Parathyroid adenoma (tissue), 2 donors: ENCODE measurements around the gene DLL4.

Experiments used
- H2AFZ ChIP-seq: fragments of 300-600 bp; sonication (generic); one replicate; pipeline ENCODE4 v1.7.0; 2017; ENCODE audit warnings: antibody characterized with exemption, mild to moderate bottlenecking
- H3K27ac ChIP-seq: fragments of 300-600 bp; sonication (generic); one replicate; pipeline ENCODE4 v1.7.0; 2017
- H3K27me3 ChIP-seq: fragments of 300-600 bp; sonication (generic); one replicate; pipeline ENCODE4 v1.7.0; 2017; ENCODE audit warnings: low read length; ENCODE audit not compliant: control insufficient read depth, insufficient read depth
- H3K36me3 ChIP-seq: fragments of 300-600 bp; sonication (generic); one replicate; pipeline ENCODE4 v1.7.0; 2017; ENCODE audit warnings: low read length; ENCODE audit not compliant: control insufficient read depth, insufficient read depth
- H3K4me1 ChIP-seq: fragments of 300-600 bp; sonication (generic); one replicate; pipeline ENCODE4 v1.7.0; 2017; ENCODE audit warnings: control low read depth
- H3K4me2 ChIP-seq: fragments of 300-600 bp; sonication (generic); one replicate; pipeline ENCODE4 v1.7.0; 2017; ENCODE audit warnings: low read length
- H3K4me3 ChIP-seq: fragments of 300-600 bp; sonication (generic); one replicate; pipeline ENCODE4 v1.7.0; 2017; ENCODE audit warnings: low read depth, low read length
- H3K79me2 ChIP-seq: fragments of 300-600 bp; sonication (generic); one replicate; pipeline ENCODE4 v1.7.0; 2017; ENCODE audit warnings: control low read depth
- H3K9ac ChIP-seq: fragments of 300-600 bp; sonication (generic); one replicate; pipeline ENCODE4 v1.7.0; 2017; ENCODE audit warnings: mild to moderate bottlenecking
- H3K9me3 ChIP-seq: fragments of 300-600 bp; sonication (generic); one replicate; pipeline ENCODE4 v1.7.0; 2017; ENCODE audit warnings: low read length; ENCODE audit not compliant: control insufficient read depth
- CTCF ChIP-seq: fragments of 300-600 bp; sonication (generic); IDR thresholded peaks from one replicate; pipeline ENCODE4 v1.7.0; 2017; ENCODE audit warnings: antibody characterized with exemption, mild to moderate bottlenecking
- donor health status: primary hyperparathyroidism.

DLL4 gene

GRCh38 chr15:40978141-40978540 lies 49.0 kb downstream of the DLL4 start:
- no peak overlapping the region for H2AFZ ChIP-seq
- H3K9ac ChIP-seq, result no peak overlapping the region
- H3K4me1 ChIP-seq, result no peaks in the 10 kb centered on the region
- no peaks in the 10 kb centered on the region for H3K9me3 ChIP-seq
- H3K27ac ChIP-seq, result no peak overlapping the region
- no peaks in the 10 kb centered on the region for H3K79me2 ChIP-seq
- no peaks in the 10 kb centered on the region for H3K36me3 ChIP-seq
- no peak overlapping the region for H3K4me3 ChIP-seq
- no peaks in the 10 kb centered on the region for H3K27me3 ChIP-seq
- TF ChIP-seq CTCF, result no peak
- H3K4me2 ChIP-seq, result no peak overlapping the region

GRCh38 chr15:40978562-40978961 lies 49.4 kb downstream of the DLL4 start:
- H2AFZ ChIP-seq, result no peak overlapping the region
- H3K36me3 ChIP-seq, result no peaks in the 10 kb centered on the region
- H3K4me2 ChIP-seq, result no peak overlapping the region
- H3K9me3 ChIP-seq, result no peaks in the 10 kb centered on the region
- no peak overlapping the region for H3K27ac ChIP-seq
- no peaks in the 10 kb centered on the region for H3K27me3 ChIP-seq
- TF ChIP-seq CTCF, result no peak
- no peak overlapping the region for H3K4me3 ChIP-seq
- H3K9ac ChIP-seq, result no peak overlapping the region
- no peaks in the 10 kb centered on the region for H3K4me1 ChIP-seq
- H3K79me2 ChIP-seq, result no peaks in the 10 kb centered on the region

GRCh38 chr15:40981186-40981585 lies 52.0 kb downstream of the DLL4 start:
- H3K4me2 ChIP-seq, result no peak overlapping the region
- H3K27me3 ChIP-seq, result no peaks in the 10 kb centered on the region
- H3K9ac ChIP-seq, result no peak overlapping the region
- H2AFZ ChIP-seq, result no peak overlapping the region
- no peaks in the 10 kb centered on the region for H3K79me2 ChIP-seq
- no peaks in the 10 kb centered on the region for H3K4me1 ChIP-seq
- no peak overlapping the region for H3K4me3 ChIP-seq
- H3K27ac ChIP-seq, result no peak overlapping the region
- H3K36me3 ChIP-seq, result no peaks in the 10 kb centered on the region
- no peak for TF ChIP-seq CTCF
- no peaks in the 10 kb centered on the region for H3K9me3 ChIP-seq

- Histone ChIP-seq H3K4me2 (no peak overlapping the region), H3K4me1 (no peaks in the 10 kb centered on the region), H3K9ac (no peak overlapping the region), H3K27ac (no peak overlapping the region), H2AFZ (no peak overlapping the region), H3K27me3 (no peaks in the 10 kb centered on the region), H3K36me3 (no peaks in the 10 kb centered on the region), H3K79me2 (no peaks in the 10 kb centered on the region), H3K4me3 (no peak overlapping the region), H3K9me3 (no peaks in the 10 kb centered on the region)
- no peak for TF ChIP-seq CTCF
Measured at GRCh38 chr15:40982855-40983254, 53.7 kb downstream of the DLL4 start.

GRCh38 chr15:40984406-40984805 lies 55.3 kb downstream of the DLL4 start:
- H3K27ac ChIP-seq, result no peak overlapping the region
- TF ChIP-seq CTCF, result no peak

More at GRCh38 chr15:40984406-40984805, 55.3 kb downstream of the DLL4 start:
- H3K4me1 ChIP-seq, result no peaks in the 10 kb centered on the region
- H3K36me3 ChIP-seq, result no peaks in the 10 kb centered on the region
- H3K27me3 ChIP-seq, result no peaks in the 10 kb centered on the region
- no peaks in the 10 kb centered on the region for H3K9me3 ChIP-seq
- no peak overlapping the region for H3K4me3 ChIP-seq
- no peak overlapping the region for H3K4me2 ChIP-seq
- no peak overlapping the region for H2AFZ ChIP-seq
- no peak overlapping the region for H3K9ac ChIP-seq
- no peaks in the 10 kb centered on the region for H3K79me2 ChIP-seq
